BLaER1 treated with 17β-estradiol and CSF1 and Interleukin-3, amounts not matched to agents 10 nM and 100 nM (cell line): ENCODE data around the gene IFI27L2.

Experiments
- H3K27ac ChIP-seq, 11 experiments: shearing (Covaris generic); formaldehyde crosslinking; 2 replicates each; pipeline ENCODE4 v1.8.1; 2022
- H3K27me3 ChIP-seq, 11 experiments: shearing (Covaris generic); formaldehyde crosslinking; 2 replicates each; pipeline ENCODE4 v1.8.1; 2022
- H3K36me3 ChIP-seq, 11 experiments: shearing (Covaris generic); formaldehyde crosslinking; 2 replicates each; pipeline ENCODE4 v1.8.1; 2022
- H3K4me1 ChIP-seq, 10 experiments: shearing (Covaris generic); formaldehyde crosslinking; 2 replicates each; pipeline ENCODE4 v1.8.1; 2022
- H3K4me2 ChIP-seq, 11 experiments: shearing (Covaris generic); formaldehyde crosslinking; 2 replicates each; pipeline ENCODE4 v1.8.1; 2022
- H3K4me3 ChIP-seq, 10 experiments: shearing (Covaris generic); formaldehyde crosslinking; 2 replicates each; pipeline ENCODE4 v1.8.1; 2022
- H3K9ac ChIP-seq, 11 experiments: shearing (Covaris generic); formaldehyde crosslinking; 2 replicates each; pipeline ENCODE4 v1.8.1; 2022
- H3K9me3 ChIP-seq, 11 experiments: shearing (Covaris generic); formaldehyde crosslinking; replicated peaks in 1 of 11; 2 replicates each; pipeline ENCODE4 v1.8.1; 2022
- H4K20me1 ChIP-seq, 11 experiments: shearing (Covaris generic); formaldehyde crosslinking; 2 replicates each; pipeline ENCODE4 v1.8.1; 2022
- Cebpa-rat ChIP-seq, 11 experiments: shearing (Covaris generic); IDR thresholded peaks; 2 replicates each; pipeline ENCODE4 v1.8.1; 2022

The IFI27L2 gene

GRCh38 chr14:94088516-94088915 lies 40.9 kb downstream of the IFI27L2 start:
- Histone ChIP-seq H3K9ac (no peak overlapping the region), H3K4me2 (no peak overlapping the region), H3K4me1 (no peaks in the 10 kb centered on the region), H4K20me1 (no peaks in the 10 kb centered on the region), H3K9me3 (0 out of 22 replicates have a peak, but pooled peaks cover 0 to 3% (median 0%) of the 10 kb centered on the region in 11 experiments), H3K27ac (no peak overlapping the region), H3K36me3 (no peaks in the 10 kb centered on the region), H3K4me3 (no peak overlapping the region), H3K27me3 (no peaks in the 10 kb centered on the region)
- TF ChIP-seq Cebpa-rat (IDR thresholded peaks at IDR 0.05): no peak

DNA sequence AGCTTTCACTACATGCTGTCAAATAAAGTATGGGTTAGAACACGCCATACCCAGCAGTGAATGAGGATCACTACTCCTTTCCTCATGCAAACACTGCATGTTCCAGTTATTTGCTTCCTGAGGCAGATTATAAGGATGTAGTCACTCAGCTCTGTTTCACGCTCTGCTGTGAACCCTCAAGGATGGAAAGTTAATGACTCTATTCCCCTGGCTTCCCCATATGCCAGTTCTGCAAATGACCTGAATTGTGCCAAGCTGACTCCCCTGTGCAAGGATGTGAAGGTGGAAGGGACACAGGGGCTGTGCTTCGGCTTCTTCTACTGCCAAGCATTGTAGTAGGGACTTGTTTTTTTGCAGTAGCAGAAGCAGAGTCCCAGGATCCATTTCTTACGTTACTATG lies 41.5 kb downstream of the IFI27L2 start:
- peaks cover 0 to 3% (median 0%) of the 10 kb centered on the region in 11 experiments; a peak in 1 of 22 replicates for H3K9me3 ChIP-seq
- H3K9ac ChIP-seq: no peak overlapping the region
- H3K27ac ChIP-seq: no peak overlapping the region
- no peak overlapping the region for H3K4me2 ChIP-seq
- no peaks in the 10 kb centered on the region for H4K20me1 ChIP-seq
- H3K27me3 ChIP-seq: no peaks in the 10 kb centered on the region
- TF ChIP-seq Cebpa-rat (IDR thresholded peaks at IDR 0.05): no peak
- H3K4me3 ChIP-seq: no peak overlapping the region
- no peaks in the 10 kb centered on the region for H3K36me3 ChIP-seq
- H3K4me1 ChIP-seq: no peaks in the 10 kb centered on the region

GRCh38 chr14:94081386-94081820 lies 48.0 kb downstream of the IFI27L2 start:
- TF ChIP-seq Cebpa-rat (IDR thresholded peaks at IDR 0.05): no peak
- peaks cover 27 to 33% (median 31%) of the 10 kb centered on the region in 11 experiments for H3K36me3 ChIP-seq
- peak overlapping the region; percentile 31 to 98 (median 94); a peak in 21 of 22 replicates for H3K27ac ChIP-seq
- peak overlapping the region; percentile 69 to 93 (median 90) for H3K4me2 ChIP-seq
- H3K9me3 ChIP-seq: peaks cover 9 to 34% (median 21%) of the 10 kb centered on the region in 11 experiments
- H3K9ac ChIP-seq: peak overlapping the region; percentile 90 to 98 (median 95)
- H3K4me3 ChIP-seq: peak overlapping the region; percentile 82 to 99 (median 94)
- H4K20me1 ChIP-seq: peaks cover 19 to 42% (median 33%) of the 10 kb centered on the region in 11 experiments; a peak in 20 of 22 replicates
- peaks cover 36 to 41% (median 38%) of the 10 kb centered on the region in 10 experiments for H3K4me1 ChIP-seq
- no peaks in the 10 kb centered on the region for H3K27me3 ChIP-seq

GRCh38 chr14:94080621-94081385 lies 48.6 kb downstream of the IFI27L2 start, which contains the start of the genes DDX24 and IFI27L1:
Gene DDX24, minus strand, starts transcription at chr14:94081202. Its CDS starts 1,460 bp downstream, at chr14:94079742.
Gene IFI27L1, plus strand, starts transcription at chr14:94081310. Its CDS starts 15,628 bp downstream, at chr14:94096938.
- H3K27me3 ChIP-seq: no peaks in the 10 kb centered on the region
- H3K4me3 ChIP-seq: peak within 1 kb of the TSS; percentile 82 to 99 (median 94)
- no peak for TF ChIP-seq Cebpa-rat (IDR thresholded peaks at IDR 0.05)
- H3K9me3 ChIP-seq: peaks cover 15 to 40% (median 27%) of the 10 kb centered on the region in 11 experiments
- H3K4me1 ChIP-seq: peaks cover 36 to 41% (median 38%) of the 10 kb centered on the region in 10 experiments
- H3K4me2 ChIP-seq: peak within 1 kb of the TSS; percentile 69 to 99 (median 93)
- H3K9ac ChIP-seq: peak within 1 kb of the TSS; percentile 90 to 98 (median 95)
- H3K36me3 ChIP-seq: peaks cover 33 to 39% (median 37%) of the 10 kb centered on the region in 11 experiments
- peak within 1 kb of the TSS; percentile 86 to 98 (median 94) for H3K27ac ChIP-seq
- peaks cover 19 to 48% (median 33%) of the 10 kb centered on the region in 11 experiments; a peak in 20 of 22 replicates for H4K20me1 ChIP-seq

DNA sequence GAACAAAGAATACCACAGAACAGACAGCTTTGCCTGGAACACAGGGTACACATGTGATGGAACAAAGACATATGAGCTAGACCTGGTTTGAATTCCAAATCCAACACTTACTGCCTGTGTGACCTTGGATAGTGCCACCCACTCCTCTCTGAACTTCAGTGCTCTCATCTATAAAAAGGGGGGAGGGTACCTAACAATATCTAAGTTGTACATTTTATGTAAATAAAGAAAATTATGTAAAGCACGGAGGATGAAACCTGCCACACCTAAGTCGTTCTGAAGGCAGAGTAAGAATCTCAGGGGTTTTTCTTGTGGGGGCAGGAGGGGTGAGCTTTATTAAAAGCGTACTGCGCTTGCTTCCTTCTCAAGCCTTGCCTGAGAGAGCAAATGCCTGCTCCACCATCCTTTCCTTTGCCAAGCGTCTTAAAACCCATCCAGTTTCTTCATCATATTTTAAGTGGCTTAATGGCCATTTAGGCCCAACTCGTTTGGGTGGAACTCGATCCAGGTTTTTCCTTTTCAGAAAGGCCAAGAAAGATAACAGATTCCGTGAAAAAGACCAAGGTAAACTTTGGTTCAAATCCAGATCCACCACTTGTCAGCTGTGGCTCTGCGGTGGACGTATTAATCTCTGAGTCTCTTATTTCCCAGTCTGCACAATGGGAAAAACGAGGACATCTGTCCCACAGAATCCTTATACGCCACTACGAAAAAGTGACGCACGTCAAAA lies 49.3 kb downstream of the IFI27L2 start:
- Histone ChIP-seq H3K9me3 (peaks cover 23 to 47% (median 34%) of the 10 kb centered on the region in 11 experiments), H3K9ac (peak overlapping the region; percentile 90 to 98 (median 95)), H3K4me3 (peak overlapping the region; percentile 82 to 99 (median 94)), H3K27me3 (no peaks in the 10 kb centered on the region), H3K4me2 (peak overlapping the region; percentile 69 to 99 (median 92)), H3K27ac (peak overlapping the region; percentile 86 to 98 (median 94)), H4K20me1 (peaks cover 19 to 55% (median 36%) of the 10 kb centered on the region in 11 experiments; a peak in 20 of 22 replicates), H3K4me1 (peaks cover 36 to 41% (median 38%) of the 10 kb centered on the region in 10 experiments), H3K36me3 (peaks cover 41 to 46% (median 44%) of the 10 kb centered on the region in 11 experiments)
- no peak for TF ChIP-seq Cebpa-rat (IDR thresholded peaks at IDR 0.05)

GRCh38 chr14:94077823-94078222 lies 51.6 kb downstream of the IFI27L2 start:
- Histone ChIP-seq H3K9me3 (peaks cover 45 to 68% (median 57%) of the 10 kb centered on the region in 11 experiments), H3K27me3 (no peaks in the 10 kb centered on the region), H3K4me2 (peak overlapping the region; percentile 69 to 99 (median 92)), H4K20me1 (peaks cover 19 to 74% (median 38%) of the 10 kb centered on the region in 11 experiments; a peak in 20 of 22 replicates), H3K9ac (no peak overlapping the region), H3K4me3 (peak overlapping the region; percentile 82 to 99 (median 94); a peak in 17 of 20 replicates), H3K27ac (no peak overlapping the region), H3K36me3 (peaks cover 58 to 69% (median 66%) of the 10 kb centered on the region in 11 experiments), H3K4me1 (peaks cover 36 to 41% (median 38%) of the 10 kb centered on the region in 10 experiments)
- no peak for TF ChIP-seq Cebpa-rat (IDR thresholded peaks at IDR 0.05)
